ENCODE measurements around the gene KCNC3.

- no peak for TF ChIP-seq CTCF (IDR thresholded peaks at IDR 0.05; ENCODE audit: low read depth, low read length, missing input control)
- TF ChIP-seq FOXA1 (IDR thresholded peaks at IDR 0.05), result no peak
- TF ChIP-seq MAX (IDR thresholded peaks at IDR 0.05), result no peak
- TF ChIP-seq YY1 (IDR thresholded peaks at IDR 0.05), result no peak
- no peak for TF ChIP-seq SP1 (IDR thresholded peaks at IDR 0.05)
- TF ChIP-seq REST (IDR thresholded peaks at IDR 0.05), result no peak
- no peak for TF ChIP-seq RXRA (IDR thresholded peaks at IDR 0.05)
- TF ChIP-seq GABPA (IDR thresholded peaks at IDR 0.05 in 1 of 2, conservative IDR thresholded peaks at IDR 0.05 in 1 of 2), result no peak
- TF ChIP-seq TAF1 (conservative IDR thresholded peaks at IDR 0.05), result no peak
- TF ChIP-seq RAD21 (IDR thresholded peaks at IDR 0.05), result no peak
- TF ChIP-seq ATF3 (IDR thresholded peaks at IDR 0.05), result no peak
- no peak for TF ChIP-seq JUND (IDR thresholded peaks at IDR 0.05)
- no peak for TF ChIP-seq HNF4G (IDR thresholded peaks at IDR 0.05)
- no peak for TF ChIP-seq EGR1 (IDR thresholded peaks at IDR 0.05; ENCODE audit: low read depth in 2 of 2)
These were observed 19.6 kb downstream of the KCNC3 start for GRCh38 chr19:50309396-50310125.
